Measurements from ENCODE around the gene ADAMTS20. TPM values are rescaled to one million over a fixed set of nuclear protein-coding genes. Genes with fewer than 3 reads are reported as not detected.

Gene ADAMTS20
- total RNA-seq, 1 experiment from 2014 or later: not detected

DNA sequence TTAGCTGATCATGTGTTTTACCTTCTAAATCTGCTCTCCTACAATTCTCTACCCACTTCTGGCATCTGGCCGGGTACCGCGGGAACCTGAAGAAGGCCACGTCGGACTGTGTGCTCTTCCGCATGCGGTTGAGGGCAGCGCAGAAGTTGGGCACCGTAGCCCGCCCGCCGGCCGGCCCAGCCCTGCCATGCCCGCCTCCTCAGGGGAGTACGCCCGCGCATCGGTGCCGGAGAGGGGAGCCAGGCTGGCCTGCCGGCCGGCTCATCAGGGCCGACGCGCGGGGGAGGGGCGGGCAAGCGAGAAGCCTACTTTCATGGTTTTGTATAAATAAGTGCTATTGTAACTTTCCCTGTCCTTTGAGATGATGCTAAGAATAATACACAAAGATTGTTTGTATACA is 19.9 kb upstream of the ADAMTS20 start:
- intact Hi-C loops (cut with micrococcal nuclease): no loop called here
- TF ChIP-seq, protein P1, sequence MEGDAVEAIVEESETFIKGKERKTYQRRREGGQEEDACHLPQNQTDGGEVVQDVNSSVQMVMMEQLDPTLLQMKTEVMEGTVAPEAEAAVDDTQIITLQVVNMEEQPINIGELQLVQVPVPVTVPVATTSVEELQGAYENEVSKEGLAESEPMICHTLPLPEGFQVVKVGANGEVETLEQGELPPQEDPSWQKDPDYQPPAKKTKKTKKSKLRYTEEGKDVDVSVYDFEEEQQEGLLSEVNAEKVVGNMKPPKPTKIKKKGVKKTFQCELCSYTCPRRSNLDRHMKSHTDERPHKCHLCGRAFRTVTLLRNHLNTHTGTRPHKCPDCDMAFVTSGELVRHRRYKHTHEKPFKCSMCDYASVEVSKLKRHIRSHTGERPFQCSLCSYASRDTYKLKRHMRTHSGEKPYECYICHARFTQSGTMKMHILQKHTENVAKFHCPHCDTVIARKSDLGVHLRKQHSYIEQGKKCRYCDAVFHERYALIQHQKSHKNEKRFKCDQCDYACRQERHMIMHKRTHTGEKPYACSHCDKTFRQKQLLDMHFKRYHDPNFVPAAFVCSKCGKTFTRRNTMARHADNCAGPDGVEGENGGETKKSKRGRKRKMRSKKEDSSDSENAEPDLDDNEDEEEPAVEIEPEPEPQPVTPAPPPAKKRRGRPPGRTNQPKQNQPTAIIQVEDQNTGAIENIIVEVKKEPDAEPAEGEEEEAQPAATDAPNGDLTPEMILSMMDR (IDR thresholded peaks at IDR 0.05; ENCODE audit: unreplicated experiment): no peak
- CTCF ChIA-PET: interaction anchor here (0.6 kb wide), 1 partner anchor 1232 kb away, joined by 3 read pairs; no protein-coding TSS in a partner anchor
- no peak for DNase-seq (ENCODE audit: unreplicated experiment)
- Mint-ChIP-seq H3K9me3 (ENCODE audit: unreplicated experiment) (no peaks in the 10 kb centered on the region), H3K27ac (ENCODE audit: low read depth, unreplicated experiment) (no peak overlapping the region), H3K4me1 (ENCODE audit: insufficient read depth, unreplicated experiment) (no peaks in the 10 kb centered on the region), H3K36me3 (ENCODE audit: insufficient read depth, unreplicated experiment) (no peaks in the 10 kb centered on the region), H3K27me3 (ENCODE audit: insufficient read depth, unreplicated experiment) (peaks cover 59% of the 10 kb centered on the region), H3K4me3 (ENCODE audit: unreplicated experiment) (no peak overlapping the region)
- BruUV-seq (replicated peaks): no TSS peak
- POLR2A ChIA-PET: no interaction called here

DNA sequence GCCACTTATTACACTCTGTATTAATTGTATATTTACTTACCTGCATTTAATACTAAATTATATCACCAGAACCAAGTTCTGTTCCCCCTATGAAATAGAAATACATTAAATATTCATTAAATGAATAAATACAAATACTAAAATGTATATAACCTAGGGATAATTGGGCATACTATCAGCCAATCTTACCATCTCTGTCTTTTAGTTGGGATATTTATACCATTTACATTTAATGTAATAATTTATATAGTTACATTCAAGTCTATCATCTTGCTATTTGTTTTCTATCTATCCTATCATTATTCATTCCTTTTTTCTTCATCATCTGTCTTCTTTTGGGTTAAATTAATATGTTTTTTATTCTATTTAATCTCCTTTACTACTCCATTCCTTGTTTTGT is 4.1 kb upstream of the ADAMTS20 start:
- Mint-ChIP-seq H3K4me1 (ENCODE audit: insufficient read depth, unreplicated experiment) (no peaks in the 10 kb centered on the region), H3K4me3 (ENCODE audit: unreplicated experiment) (no peak overlapping the region), H3K27me3 (ENCODE audit: insufficient read depth, unreplicated experiment) (peaks cover 16% of the 10 kb centered on the region), H3K36me3 (ENCODE audit: insufficient read depth, unreplicated experiment) (peaks cover 5% of the 10 kb centered on the region), H3K9me3 (ENCODE audit: unreplicated experiment) (peaks cover 15% of the 10 kb centered on the region), H3K27ac (ENCODE audit: low read depth, unreplicated experiment) (no peak overlapping the region)
- ChIA-PET CTCF (interaction anchor here (0.7 kb wide), 1 partner anchor 98 kb away, joined by 3 read pairs; no protein-coding TSS in a partner anchor), POLR2A (no interaction called here)
- no TSS peak for BruUV-seq (replicated peaks)
- intact Hi-C loops (cut with micrococcal nuclease): no loop called here
- TF ChIP-seq, protein P1 (IDR thresholded peaks at IDR 0.05; ENCODE audit: unreplicated experiment): no peak
- DNase-seq (ENCODE audit: unreplicated experiment): no peak

DNA sequence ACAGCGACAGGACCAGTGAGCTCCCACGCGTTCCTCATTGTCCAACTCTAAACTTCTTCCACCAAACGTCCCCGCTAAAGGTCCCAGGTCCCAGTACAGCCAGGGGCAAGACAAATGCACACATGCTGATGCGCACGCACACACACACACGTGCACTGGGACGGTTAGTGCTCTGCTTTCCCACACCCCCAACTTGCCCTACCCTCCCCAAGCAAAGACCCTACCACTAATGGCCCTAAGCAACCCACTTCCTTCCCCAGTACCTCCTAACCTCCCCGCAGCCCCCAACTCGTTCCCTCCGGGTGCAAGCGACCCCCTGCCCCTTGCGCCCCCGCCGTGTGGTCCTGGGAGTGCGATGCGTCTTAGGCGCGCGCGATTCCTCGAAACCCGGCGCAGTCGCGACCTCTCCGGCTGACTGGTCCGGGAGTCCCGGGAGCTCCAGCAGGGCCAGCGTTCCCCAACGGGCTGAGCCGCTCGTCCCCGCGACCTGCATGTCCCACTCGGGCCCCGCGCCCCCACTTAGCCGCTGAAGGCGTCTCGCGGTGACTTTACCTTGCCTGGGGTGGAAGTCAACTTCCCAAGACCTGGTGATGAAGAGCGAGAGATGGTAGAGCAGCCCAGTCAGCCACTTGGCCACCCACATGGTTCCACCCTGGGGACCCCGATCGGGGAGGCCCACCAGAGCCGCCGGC is 578 bp downstream of the ADAMTS20 start:
- BruUV-seq (replicated peaks): no TSS peak
- POLR2A ChIA-PET: interaction anchor here (0.6 kb wide), 1 partner anchor 1686 kb away, joined by 3 read pairs; no protein-coding TSS in a partner anchor
- Mint-ChIP-seq H3K9me3 (ENCODE audit: unreplicated experiment) (peaks cover 4% of the 10 kb centered on the region), H3K27me3 (ENCODE audit: insufficient read depth, unreplicated experiment) (peaks cover 30% of the 10 kb centered on the region), H3K4me1 (ENCODE audit: insufficient read depth, unreplicated experiment) (no peaks in the 10 kb centered on the region), H3K27ac (ENCODE audit: low read depth, unreplicated experiment) (no peak overlapping the region), H3K36me3 (ENCODE audit: insufficient read depth, unreplicated experiment) (no peaks in the 10 kb centered on the region), H3K4me3 (ENCODE audit: unreplicated experiment) (no peak overlapping the region)
- CTCF ChIA-PET: no interaction called here
- intact Hi-C loops (cut with micrococcal nuclease): no loop called here
- TF ChIP-seq, protein P1 (IDR thresholded peaks at IDR 0.05; ENCODE audit: unreplicated experiment): no peak
- DNase-seq (ENCODE audit: unreplicated experiment): no peak

DNA sequence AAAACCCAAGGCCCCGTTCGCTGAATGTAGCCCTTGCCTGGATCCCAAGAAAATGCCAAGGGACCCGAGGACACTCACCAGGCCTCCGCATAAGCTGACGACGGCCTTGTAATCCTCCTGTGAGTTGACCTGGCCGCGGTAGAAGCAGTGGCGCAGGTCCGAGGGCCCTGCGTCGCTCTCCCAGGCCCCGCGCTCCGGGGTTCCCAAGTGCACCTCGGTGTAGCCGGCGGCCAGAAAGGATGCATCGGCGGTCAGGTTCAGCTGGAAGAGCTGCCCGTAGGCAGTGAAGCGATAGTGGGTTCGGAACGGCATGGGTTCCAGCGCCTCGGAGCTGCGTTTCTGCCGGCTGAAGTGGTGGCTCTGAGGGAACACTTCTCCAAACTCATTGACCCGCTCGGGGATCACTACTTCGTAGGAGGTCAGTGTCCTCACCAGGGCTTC is 1.2 kb downstream of the ADAMTS20 start:
- H3K36me3 Mint-ChIP-seq (ENCODE audit: insufficient read depth, unreplicated experiment): no peaks in the 10 kb centered on the region
- H3K27me3 Mint-ChIP-seq (ENCODE audit: insufficient read depth, unreplicated experiment): peaks cover 36% of the 10 kb centered on the region
- BruUV-seq (replicated peaks): no TSS peak
- no peak for DNase-seq (ENCODE audit: unreplicated experiment)
- H3K9me3 Mint-ChIP-seq (ENCODE audit: unreplicated experiment): no peaks in the 10 kb centered on the region
- ChIA-PET POLR2A (interaction anchor here (0.6 kb wide), 1 partner anchor 1687 kb away, joined by 3 read pairs; no protein-coding TSS in a partner anchor), CTCF (no interaction called here)
- H3K4me3 Mint-ChIP-seq (ENCODE audit: unreplicated experiment): no peak overlapping the region
- intact Hi-C loops (cut with micrococcal nuclease): no loop called here
- H3K27ac Mint-ChIP-seq (ENCODE audit: low read depth, unreplicated experiment): no peak overlapping the region
- no peaks in the 10 kb centered on the region for H3K4me1 Mint-ChIP-seq (ENCODE audit: insufficient read depth, unreplicated experiment)
- TF ChIP-seq, protein P1 (IDR thresholded peaks at IDR 0.05; ENCODE audit: unreplicated experiment): no peak

Data from MCF 10A (cell line).